ENCODE results near the gene LRIT3.

Gene LRIT3

DNA sequence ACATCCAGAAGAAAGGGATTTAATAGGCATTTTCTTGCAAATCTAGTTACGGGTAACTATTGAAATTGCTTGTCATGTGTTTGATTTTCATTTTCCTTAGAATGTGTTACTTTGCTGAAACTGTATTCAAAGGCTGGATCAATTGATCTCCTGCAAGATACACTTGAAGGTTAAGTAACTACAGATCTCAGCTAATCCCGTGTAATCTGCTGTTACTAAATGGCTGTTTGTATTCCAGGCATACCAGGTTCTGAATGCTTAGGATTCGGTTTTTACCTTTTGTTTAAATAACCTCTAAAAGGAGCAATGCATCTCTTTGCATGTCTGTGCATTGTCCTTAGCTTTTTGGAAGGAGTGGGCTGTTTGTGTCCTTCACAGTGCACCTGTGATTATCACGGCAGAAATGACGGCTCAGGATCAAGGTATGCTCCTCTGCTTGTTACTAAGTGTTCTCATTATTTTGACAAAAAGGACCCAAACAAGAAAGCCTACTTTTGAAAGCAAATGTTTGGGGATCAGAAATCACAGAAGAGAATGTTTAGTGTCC is at the start of gene LRIT3:
TSS of gene LRIT3 (plus strand) at position 212 of the 547 bp plus-strand sequence. CDS start at position 307, 95 bp downstream.
- FAIRE-seq (peak; percentile 95), DNase-seq (ENCODE audit: insufficient read length, low spot score) (no peak)
- TF ChIP-seq, protein P1, sequence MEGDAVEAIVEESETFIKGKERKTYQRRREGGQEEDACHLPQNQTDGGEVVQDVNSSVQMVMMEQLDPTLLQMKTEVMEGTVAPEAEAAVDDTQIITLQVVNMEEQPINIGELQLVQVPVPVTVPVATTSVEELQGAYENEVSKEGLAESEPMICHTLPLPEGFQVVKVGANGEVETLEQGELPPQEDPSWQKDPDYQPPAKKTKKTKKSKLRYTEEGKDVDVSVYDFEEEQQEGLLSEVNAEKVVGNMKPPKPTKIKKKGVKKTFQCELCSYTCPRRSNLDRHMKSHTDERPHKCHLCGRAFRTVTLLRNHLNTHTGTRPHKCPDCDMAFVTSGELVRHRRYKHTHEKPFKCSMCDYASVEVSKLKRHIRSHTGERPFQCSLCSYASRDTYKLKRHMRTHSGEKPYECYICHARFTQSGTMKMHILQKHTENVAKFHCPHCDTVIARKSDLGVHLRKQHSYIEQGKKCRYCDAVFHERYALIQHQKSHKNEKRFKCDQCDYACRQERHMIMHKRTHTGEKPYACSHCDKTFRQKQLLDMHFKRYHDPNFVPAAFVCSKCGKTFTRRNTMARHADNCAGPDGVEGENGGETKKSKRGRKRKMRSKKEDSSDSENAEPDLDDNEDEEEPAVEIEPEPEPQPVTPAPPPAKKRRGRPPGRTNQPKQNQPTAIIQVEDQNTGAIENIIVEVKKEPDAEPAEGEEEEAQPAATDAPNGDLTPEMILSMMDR (IDR thresholded peaks at IDR 0.05; ENCODE audit: insufficient read depth, missing control alignments), result no peak

- TF ChIP-seq, protein P1 (IDR thresholded peaks at IDR 0.05; ENCODE audit: insufficient read depth, missing control alignments), result no peak
- no peak for FAIRE-seq
- no peak for DNase-seq (ENCODE audit: insufficient read length, low spot score)
Observed at GRCh38 chr4:109798866-109799265, 49.0 kb upstream of the LRIT3 start.

DNA sequence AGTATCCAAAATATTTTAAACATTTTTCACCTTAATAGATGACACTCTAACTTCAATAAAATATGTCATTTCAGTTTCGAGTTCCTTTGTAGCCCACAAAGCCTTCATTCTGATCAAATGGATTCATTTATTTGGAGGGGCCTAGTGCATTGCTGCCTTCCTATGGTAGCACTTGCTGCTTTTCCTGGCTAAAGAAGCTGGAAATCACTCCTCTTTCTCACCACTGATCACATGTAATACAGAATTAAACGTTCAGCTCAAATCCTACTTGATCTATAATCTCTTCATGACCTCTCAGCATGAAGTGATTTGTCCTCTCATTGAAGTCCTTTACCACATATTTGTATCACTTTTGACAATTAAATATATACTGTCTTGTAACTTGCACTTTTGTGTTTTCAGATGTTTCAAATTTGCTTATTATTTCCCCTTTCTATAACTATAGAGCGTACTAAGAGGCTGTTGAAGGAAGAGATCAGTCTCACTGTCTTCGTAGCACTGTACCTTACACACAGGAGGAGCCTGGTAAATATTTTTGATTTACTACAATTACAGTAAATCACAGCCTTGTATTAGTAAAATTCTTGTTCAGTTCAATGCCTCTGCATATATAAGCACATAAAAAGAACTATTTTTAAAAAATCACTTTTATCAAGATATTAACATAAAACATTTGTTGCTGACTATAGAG is 46.7 kb upstream of the LRIT3 start:
- FAIRE-seq (no peak), DNase-seq (ENCODE audit: insufficient read length, low spot score) (no peak)
- TF ChIP-seq, protein P1 (IDR thresholded peaks at IDR 0.05; ENCODE audit: insufficient read depth, missing control alignments), result no peak

GRCh38 chr4:109801895-109802319 is 46.0 kb upstream of the LRIT3 start, which contains the start of gene CFI:
TSS of gene CFI (minus strand) at chr4:109801999. CDS start at chr4:109801971, 28 bp downstream.
- DNase-seq (ENCODE audit: insufficient read length, low spot score) (no peak), FAIRE-seq (no peak)
- TF ChIP-seq, protein P1 (IDR thresholded peaks at IDR 0.05; ENCODE audit: insufficient read depth, missing control alignments), result no peak

DNA sequence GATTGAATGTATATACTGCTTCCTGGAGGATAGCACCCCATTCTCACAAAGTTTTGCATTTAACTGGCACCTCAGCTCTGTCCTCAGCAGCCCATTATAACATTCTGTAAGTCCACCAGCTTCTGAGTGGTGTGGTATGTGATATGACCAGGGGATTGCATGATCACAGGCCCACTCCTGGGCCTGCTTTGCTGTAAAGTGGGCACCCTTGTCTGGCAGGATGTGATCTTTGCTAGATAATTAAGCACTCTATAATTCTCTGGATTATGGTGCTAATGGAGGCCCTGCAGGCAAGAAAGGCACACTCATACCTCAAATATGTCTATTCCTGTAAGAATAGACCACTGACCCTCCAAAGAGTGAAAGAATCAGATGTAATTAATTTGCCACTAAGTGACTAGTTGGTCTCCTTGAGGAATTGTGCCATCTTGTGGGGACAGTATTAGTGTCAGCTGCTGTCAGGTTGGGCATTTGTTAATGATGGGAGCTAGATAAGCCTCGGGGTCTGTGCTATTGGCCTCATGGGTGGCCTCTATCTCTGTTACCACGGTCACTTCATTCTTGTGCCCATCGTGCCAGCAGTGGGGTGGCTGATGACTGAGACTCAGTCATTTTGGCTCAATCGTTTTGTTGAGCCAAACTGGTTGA is 43.9 kb upstream of the LRIT3 start:
- TF ChIP-seq, protein P1 (IDR thresholded peaks at IDR 0.05; ENCODE audit: insufficient read depth, missing control alignments), result peak; percentile 71
- DNase-seq (ENCODE audit: insufficient read length, low spot score), result peak; percentile 24
- no peak for FAIRE-seq

- TF ChIP-seq, protein P1 (IDR thresholded peaks at IDR 0.05; ENCODE audit: insufficient read depth, missing control alignments), result no peak
- no peak for DNase-seq (ENCODE audit: insufficient read length, low spot score)
- no peak for FAIRE-seq
Observed at GRCh38 chr4:109809655-109810054, 38.3 kb upstream of the LRIT3 start.

All from D721Med (cell line).